ENCODE data around the gene ENTPD6.

The ENTPD6 gene

GRCh38 chr20:25198663-25199383 lies 3.3 kb downstream of the ENTPD6 start:
- no peak for TF ChIP-seq CTCF (conservative IDR thresholded peaks at IDR 0.05)
- H3K27ac ChIP-seq = peak overlapping the region; percentile 57; the same call in 1 of the 2 replicates

GRCh38 chr20:25199473-25200260 lies 4.2 kb downstream of the ENTPD6 start:
- no peak for TF ChIP-seq CTCF (conservative IDR thresholded peaks at IDR 0.05)
- H3K27ac ChIP-seq = peak overlapping the region; percentile 57

- TF ChIP-seq CTCF (conservative IDR thresholded peaks at IDR 0.05) = no peak
- H3K27ac ChIP-seq = no peak overlapping the region
Observed at GRCh38 chr20:25203089-25203488, 7.6 kb downstream of the ENTPD6 start.

GRCh38 chr20:25203871-25204320 lies 8.4 kb downstream of the ENTPD6 start:
- TF ChIP-seq CTCF (conservative IDR thresholded peaks at IDR 0.05) = no peak

GRCh38 chr20:25204550-25205276 lies 9.2 kb downstream of the ENTPD6 start:
- TF ChIP-seq CTCF (conservative IDR thresholded peaks at IDR 0.05) = no peak
- no peak overlapping the region for H3K27ac ChIP-seq

More at GRCh38 chr20:25203871-25204320, 8.4 kb downstream of the ENTPD6 start:
- no peak overlapping the region for H3K27ac ChIP-seq

- TF ChIP-seq CTCF (conservative IDR thresholded peaks at IDR 0.05) = no peak
- no peak overlapping the region for H3K27ac ChIP-seq
Observed at GRCh38 chr20:25205277-25206062, 10.0 kb downstream of the ENTPD6 start.
